ENCODE results near the gene FLYWCH2.
A peak's percentile ranks its signal among the peaks of the same experiment; 100 is the strongest.

Gene FLYWCH2

GRCh38 chr16:2882650-2883457 is at the start of gene FLYWCH2:
FLYWCH2 (plus strand) TSS chr16:2883215; CDS start chr16:2896450, 13,235 bp downstream.
- H3K4me3 Mint-ChIP-seq: peak within 1 kb of the TSS; percentile 91
- H3K27ac Mint-ChIP-seq: peak within 1 kb of the TSS; percentile 92
- H3K36me3 Mint-ChIP-seq: no peaks in the 10 kb centered on the region
- no peaks in the 10 kb centered on the region for H3K9me3 Mint-ChIP-seq
- H3K27me3 Mint-ChIP-seq: no peaks in the 10 kb centered on the region
- peaks cover 17% of the 10 kb centered on the region for H3K4me1 Mint-ChIP-seq

- H3K36me3 Mint-ChIP-seq: no peaks in the 10 kb centered on the region
- no peak overlapping the region for H3K27ac Mint-ChIP-seq
- H3K4me3 Mint-ChIP-seq: no peak overlapping the region
Observed at GRCh38 chr16:2833776-2834175, 49.2 kb upstream of the FLYWCH2 start.

GRCh38 chr16:2834968-2835367 is 48.0 kb upstream of the FLYWCH2 start:
- Mint-ChIP-seq H3K27me3 (no peaks in the 10 kb centered on the region), H3K36me3 (no peaks in the 10 kb centered on the region), H3K9me3 (no peaks in the 10 kb centered on the region), H3K27ac (no peak overlapping the region), H3K4me3 (no peak overlapping the region), H3K4me1 (peaks cover 15% of the 10 kb centered on the region)

More at GRCh38 chr16:2833776-2834175, 49.2 kb upstream of the FLYWCH2 start:
- Mint-ChIP-seq H3K9me3 (no peaks in the 10 kb centered on the region), H3K4me1 (peaks cover 5% of the 10 kb centered on the region), H3K27me3 (no peaks in the 10 kb centered on the region)

- Mint-ChIP-seq H3K4me1 (peaks cover 15% of the 10 kb centered on the region), H3K4me3 (no peak overlapping the region), H3K9me3 (no peaks in the 10 kb centered on the region), H3K27me3 (no peaks in the 10 kb centered on the region), H3K36me3 (no peaks in the 10 kb centered on the region), H3K27ac (no peak overlapping the region)
Observed at GRCh38 chr16:2835638-2836493, 47.1 kb upstream of the FLYWCH2 start.

GRCh38 chr16:2836646-2837508 is 46.1 kb upstream of the FLYWCH2 start:
- Mint-ChIP-seq H3K27me3 (no peaks in the 10 kb centered on the region), H3K4me3 (no peak overlapping the region), H3K27ac (no peak overlapping the region), H3K36me3 (no peaks in the 10 kb centered on the region), H3K4me1 (peaks cover 23% of the 10 kb centered on the region), H3K9me3 (no peaks in the 10 kb centered on the region)

- Mint-ChIP-seq H3K27ac (no peak overlapping the region), H3K36me3 (no peaks in the 10 kb centered on the region), H3K4me3 (no peak overlapping the region), H3K4me1 (peaks cover 33% of the 10 kb centered on the region), H3K9me3 (no peaks in the 10 kb centered on the region), H3K27me3 (no peaks in the 10 kb centered on the region)
Observed at GRCh38 chr16:2838928-2839327, 44.1 kb upstream of the FLYWCH2 start.

- Mint-ChIP-seq H3K9me3 (no peaks in the 10 kb centered on the region), H3K36me3 (no peaks in the 10 kb centered on the region), H3K4me1 (peaks cover 33% of the 10 kb centered on the region), H3K27ac (no peak overlapping the region), H3K27me3 (no peaks in the 10 kb centered on the region), H3K4me3 (no peak overlapping the region)
Observed at GRCh38 chr16:2839650-2840450, 43.2 kb upstream of the FLYWCH2 start.

GRCh38 chr16:2840914-2841313 is 42.1 kb upstream of the FLYWCH2 start:
- Mint-ChIP-seq H3K27ac (no peak overlapping the region), H3K4me3 (no peak overlapping the region), H3K9me3 (no peaks in the 10 kb centered on the region), H3K36me3 (no peaks in the 10 kb centered on the region), H3K4me1 (peaks cover 33% of the 10 kb centered on the region), H3K27me3 (no peaks in the 10 kb centered on the region)

GRCh38 chr16:2841606-2842339 is 41.2 kb upstream of the FLYWCH2 start:
- Mint-ChIP-seq H3K4me1 (peaks cover 39% of the 10 kb centered on the region), H3K4me3 (peak overlapping the region; percentile 82), H3K9me3 (no peaks in the 10 kb centered on the region), H3K27ac (no peak overlapping the region), H3K36me3 (no peaks in the 10 kb centered on the region), H3K27me3 (no peaks in the 10 kb centered on the region)

GRCh38 chr16:2842340-2843000 is 40.5 kb upstream of the FLYWCH2 start:
- peaks cover 44% of the 10 kb centered on the region for H3K4me1 Mint-ChIP-seq
- H3K36me3 Mint-ChIP-seq: no peaks in the 10 kb centered on the region
- peak overlapping the region; percentile 91 for H3K27ac Mint-ChIP-seq
- no peaks in the 10 kb centered on the region for H3K27me3 Mint-ChIP-seq
- peak overlapping the region; percentile 82 for H3K4me3 Mint-ChIP-seq
- no peaks in the 10 kb centered on the region for H3K9me3 Mint-ChIP-seq

- no peaks in the 10 kb centered on the region for H3K9me3 Mint-ChIP-seq
- H3K27me3 Mint-ChIP-seq: no peaks in the 10 kb centered on the region
- no peaks in the 10 kb centered on the region for H3K36me3 Mint-ChIP-seq
- peaks cover 38% of the 10 kb centered on the region for H3K4me1 Mint-ChIP-seq
- no peak overlapping the region for H3K27ac Mint-ChIP-seq
- H3K4me3 Mint-ChIP-seq: no peak overlapping the region
Observed at GRCh38 chr16:2843526-2843925, 39.5 kb upstream of the FLYWCH2 start.

- Mint-ChIP-seq H3K4me3 (no peak overlapping the region), H3K9me3 (no peaks in the 10 kb centered on the region), H3K27me3 (no peaks in the 10 kb centered on the region), H3K36me3 (no peaks in the 10 kb centered on the region), H3K4me1 (peaks cover 29% of the 10 kb centered on the region), H3K27ac (no peak overlapping the region)
Observed at GRCh38 chr16:2845116-2845515, 37.9 kb upstream of the FLYWCH2 start.

GRCh38 chr16:2846511-2847310 is 36.3 kb upstream of the FLYWCH2 start:
- no peak overlapping the region for H3K4me3 Mint-ChIP-seq
- peak overlapping the region; percentile 59 for H3K27ac Mint-ChIP-seq
- H3K4me1 Mint-ChIP-seq: peaks cover 23% of the 10 kb centered on the region
- no peaks in the 10 kb centered on the region for H3K36me3 Mint-ChIP-seq
- H3K27me3 Mint-ChIP-seq: no peaks in the 10 kb centered on the region
- no peaks in the 10 kb centered on the region for H3K9me3 Mint-ChIP-seq
